OCI-LY7 (cell line): Measurements from ENCODE around the gene TMEM135.

Source experiments
- CTCF ChIP-seq: fragments of 200-600 bp; sonication (generic); conservative IDR thresholded peaks from 2 replicates; pipeline ENCODE4 v1.5.1; 2014; ENCODE audit warnings: mild to moderate bottlenecking, antibody characterized with exemption, low read length, moderate library complexity, mixed read lengths
- EZH2phosphoT487 ChIP-seq: fragments of 200-600 bp; sonication (generic); IDR thresholded peaks from 2 replicates; pipeline ENCODE4 v1.6.1; 2018; ENCODE audit warnings: low read depth, borderline replicate concordance, mild to moderate bottlenecking, mixed run types, antibody characterized with exemption, low read length, moderate library complexity, mixed read lengths

DNA sequence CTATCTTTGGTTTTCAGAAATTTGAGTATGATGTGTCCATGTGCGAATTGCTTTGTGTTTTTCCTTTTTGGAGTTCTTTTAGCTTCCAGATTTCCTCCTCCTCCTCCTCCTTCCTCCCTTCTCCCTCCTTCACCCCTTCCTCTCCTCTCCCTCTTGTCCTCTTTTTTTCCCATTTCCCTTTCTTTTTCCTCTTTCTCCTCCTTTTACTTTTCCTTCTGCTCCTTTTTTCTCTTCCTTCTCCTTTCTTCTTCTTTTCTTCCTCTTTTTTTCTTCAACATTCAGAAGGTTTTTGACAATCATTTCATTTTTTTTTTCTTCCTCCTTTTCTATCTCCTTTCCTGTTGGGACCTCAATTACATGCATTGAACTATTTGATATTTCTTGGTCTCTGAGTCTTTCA is 104.9 kb downstream of the TMEM135 start:
- TF ChIP-seq EZH2phosphoT487 (no peak), CTCF (no peak)
